C1 segment of cervical spinal cord (tissue), 14 donors: Measurements from ENCODE around the gene TENM3.
A peak's percentile ranks its signal among the peaks of the same experiment; 100 is the strongest.

Experiments used
- DNase-seq, 14 donors: peaks; one replicate each; lab custom pipeline; 2025; lab: John Stamatoyannopoulos, UW

The TENM3 gene

DNA sequence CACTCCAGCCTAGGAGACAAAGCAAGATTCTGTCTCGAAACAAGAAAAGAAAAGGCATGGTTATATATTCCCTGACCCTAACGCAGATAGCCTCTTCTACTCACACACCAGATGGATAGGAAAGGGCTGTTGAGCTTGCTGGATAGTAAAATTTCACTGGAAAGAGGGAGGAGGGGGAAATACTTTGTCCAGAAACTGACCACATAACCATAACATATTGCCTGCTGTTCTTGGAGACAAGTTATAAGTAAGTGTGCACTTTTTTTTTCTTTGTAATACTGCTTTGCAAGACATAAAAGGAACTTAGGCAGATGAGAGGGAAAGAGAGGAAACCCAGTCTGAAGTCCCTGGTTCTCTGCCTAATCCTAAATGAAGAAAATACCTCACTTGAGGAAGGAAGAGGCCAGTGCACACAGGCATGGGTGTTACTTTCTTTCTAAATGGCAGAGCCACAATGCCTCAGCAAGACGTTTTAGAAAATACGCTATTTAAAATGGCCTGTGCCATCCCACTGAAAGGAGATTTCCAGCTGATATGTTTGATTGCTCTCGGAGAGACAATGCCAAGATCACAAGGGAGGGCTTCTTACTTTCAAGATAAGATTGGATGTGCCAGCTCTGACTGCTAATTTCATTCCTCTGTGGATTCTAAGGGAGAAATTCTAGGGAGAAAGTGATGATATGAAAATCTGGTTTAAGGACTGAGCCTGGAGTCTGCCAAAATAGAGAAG lies 533.3 kb downstream of the TENM3 start:
- no peak for DNase-seq

DNA sequence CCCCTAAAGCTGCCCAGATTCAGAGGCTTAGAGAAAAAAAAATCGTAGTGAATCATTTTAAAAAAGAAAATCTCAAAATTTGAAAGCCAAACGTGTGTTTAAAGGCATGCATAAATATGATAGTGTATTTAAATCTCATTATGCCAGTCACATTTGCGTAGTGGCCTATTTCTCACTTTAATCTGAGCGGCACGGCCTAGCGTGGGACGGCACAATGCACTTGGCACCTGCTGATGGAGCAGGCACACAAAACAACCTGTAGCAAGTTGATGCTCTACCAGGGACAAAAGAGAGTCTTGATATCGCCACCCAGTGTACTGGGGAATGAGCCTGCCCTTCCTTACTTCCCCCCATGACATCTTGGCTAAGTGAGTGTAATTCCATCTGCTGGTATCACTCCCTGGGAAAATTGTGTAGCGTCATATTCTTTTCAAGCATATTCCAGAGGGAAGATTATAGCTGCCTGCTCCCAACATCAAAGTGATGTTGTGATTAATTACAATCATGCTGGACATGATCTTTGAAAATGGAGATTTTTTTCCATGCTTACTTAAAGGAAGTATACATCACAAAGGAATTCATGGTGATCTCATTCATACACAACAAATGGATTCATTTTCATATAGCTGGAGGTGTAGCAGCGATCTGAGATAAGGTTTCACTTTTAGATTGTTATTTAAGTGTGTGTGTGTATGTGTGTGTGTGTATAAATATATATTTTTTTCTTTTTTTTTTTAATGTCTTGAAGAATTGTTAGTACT lies 535.2 kb downstream of the TENM3 start:
- DNase-seq = no peak

DNA sequence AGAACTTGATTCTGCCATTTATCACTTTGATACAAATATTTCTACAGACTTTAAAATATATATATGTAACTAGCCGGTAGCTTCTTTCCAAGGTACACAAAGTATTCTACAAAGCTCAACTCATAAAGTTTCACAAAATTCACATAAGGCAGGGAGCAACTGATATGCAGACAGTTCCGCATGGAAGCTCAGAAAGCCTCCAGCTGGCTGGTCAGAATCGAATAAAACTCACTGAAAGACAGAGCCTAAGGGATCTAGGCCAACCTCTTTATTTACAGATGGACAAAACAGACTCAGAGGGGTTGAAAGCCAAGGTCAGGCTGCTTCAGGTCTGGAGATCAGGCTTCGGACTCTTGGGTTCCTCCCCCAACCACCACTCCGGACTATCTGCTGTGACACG lies 543.8 kb downstream of the TENM3 start:
- DNase-seq = no peak

DNA sequence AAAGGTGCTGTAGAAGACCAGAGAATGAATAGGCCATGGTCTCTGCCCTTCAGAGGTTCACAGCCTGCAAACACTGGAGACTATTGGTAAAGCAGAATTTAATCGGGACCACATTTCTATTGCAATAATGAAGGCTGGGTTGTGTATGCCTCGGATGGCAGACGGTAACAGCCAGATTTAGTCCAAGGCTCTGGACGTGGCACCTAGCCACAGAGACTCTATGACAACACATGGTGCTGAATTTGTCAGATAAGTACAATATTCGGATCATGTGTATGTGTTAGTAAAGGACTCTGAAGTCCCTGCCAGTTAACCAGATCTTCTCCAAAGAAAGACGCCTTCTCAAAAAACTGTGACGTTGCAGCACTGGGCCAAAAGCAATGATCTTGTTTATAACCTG lies 545.0 kb downstream of the TENM3 start:
- no peak for DNase-seq

DNA sequence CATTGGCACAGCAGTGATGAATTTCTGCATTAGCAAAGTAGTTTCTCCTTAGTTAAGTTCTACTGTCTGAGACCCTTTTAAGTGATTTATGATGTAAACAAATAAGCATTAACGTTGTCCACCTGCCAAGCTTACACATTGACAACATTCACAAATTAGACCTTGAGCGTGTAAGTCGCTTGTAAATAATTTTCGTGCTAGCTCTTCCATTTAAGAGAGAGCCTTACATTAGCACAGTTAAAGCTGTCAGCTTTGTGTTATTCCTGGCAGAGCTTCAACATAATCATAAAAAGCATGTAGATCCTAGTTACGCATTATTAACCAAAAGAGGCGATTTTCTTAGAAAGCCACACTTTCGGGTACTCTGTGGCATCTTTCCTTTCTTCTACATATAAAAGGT lies 546.3 kb downstream of the TENM3 start:
- no peak for DNase-seq

DNA sequence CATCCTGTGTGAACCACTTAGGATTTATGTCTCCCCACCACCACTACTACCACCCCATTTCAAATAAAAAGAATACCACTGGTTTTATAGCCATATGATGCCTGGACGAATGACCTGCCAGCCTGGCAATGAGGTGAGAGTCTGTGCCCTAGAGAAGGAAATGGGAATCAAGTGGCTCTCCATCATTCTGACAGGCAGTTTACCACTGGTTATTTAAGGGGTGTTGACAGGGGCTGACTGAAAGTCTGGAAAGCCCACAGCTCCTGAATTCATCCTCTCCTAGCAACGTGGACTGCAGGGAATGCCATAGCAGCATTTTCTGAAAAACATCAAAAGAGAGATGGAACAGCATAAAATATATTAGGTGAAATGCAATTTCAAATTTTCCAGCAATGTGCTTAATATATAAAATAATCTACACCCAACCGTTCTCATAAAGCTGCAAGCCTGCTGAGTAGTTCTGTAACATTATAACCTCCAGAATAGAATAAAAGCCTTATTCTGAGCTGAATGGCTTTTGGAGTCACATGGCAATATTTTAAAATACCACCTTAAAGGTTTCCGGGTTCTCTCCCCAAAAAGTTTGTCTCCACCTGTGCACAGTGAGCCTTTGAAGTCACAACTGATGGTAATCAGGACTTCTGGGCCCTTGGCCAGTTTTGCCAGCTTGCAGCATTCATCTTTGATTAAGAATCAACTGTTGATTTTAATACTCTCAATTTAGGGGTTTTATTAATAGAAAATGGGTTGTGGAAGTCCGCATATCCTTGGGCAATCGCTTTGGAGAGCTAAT lies 552.4 kb downstream of the TENM3 start:
- no peak for DNase-seq

DNA sequence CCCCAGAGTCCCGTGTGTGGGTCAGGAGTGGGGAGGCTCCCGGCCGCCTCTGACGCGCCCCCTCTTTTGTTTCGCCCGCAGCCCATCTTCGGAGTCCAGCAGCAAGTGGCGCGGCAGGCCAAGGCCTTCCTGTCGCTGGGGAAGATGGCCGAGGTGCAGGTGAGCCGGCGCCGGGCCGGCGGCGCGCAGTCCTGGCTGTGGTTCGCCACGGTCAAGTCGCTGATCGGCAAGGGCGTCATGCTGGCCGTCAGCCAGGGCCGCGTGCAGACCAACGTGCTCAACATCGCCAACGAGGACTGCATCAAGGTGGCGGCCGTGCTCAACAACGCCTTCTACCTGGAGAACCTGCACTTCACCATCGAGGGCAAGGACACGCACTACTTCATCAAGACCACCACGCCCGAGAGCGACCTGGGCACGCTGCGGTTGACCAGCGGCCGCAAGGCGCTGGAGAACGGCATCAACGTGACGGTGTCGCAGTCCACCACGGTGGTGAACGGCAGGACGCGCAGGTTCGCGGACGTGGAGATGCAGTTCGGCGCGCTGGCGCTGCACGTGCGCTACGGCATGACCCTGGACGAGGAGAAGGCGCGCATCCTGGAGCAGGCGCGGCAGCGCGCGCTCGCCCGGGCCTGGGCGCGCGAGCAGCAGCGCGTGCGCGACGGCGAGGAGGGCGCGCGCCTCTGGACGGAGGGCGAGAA lies 556.5 kb downstream of the TENM3 start:
- no peak for DNase-seq

DNA sequence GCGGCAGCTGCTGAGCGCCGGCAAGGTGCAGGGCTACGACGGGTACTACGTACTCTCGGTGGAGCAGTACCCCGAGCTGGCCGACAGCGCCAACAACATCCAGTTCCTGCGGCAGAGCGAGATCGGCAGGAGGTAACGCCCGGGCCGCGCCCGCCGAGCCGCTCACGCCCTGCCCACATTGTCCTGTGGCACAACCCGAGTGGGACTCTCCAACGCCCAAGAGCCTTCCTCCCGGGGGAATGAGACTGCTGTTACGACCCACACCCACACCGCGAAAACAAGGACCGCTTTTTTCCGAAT lies 557.0 kb downstream of the TENM3 start:
- no peak for DNase-seq

DNA sequence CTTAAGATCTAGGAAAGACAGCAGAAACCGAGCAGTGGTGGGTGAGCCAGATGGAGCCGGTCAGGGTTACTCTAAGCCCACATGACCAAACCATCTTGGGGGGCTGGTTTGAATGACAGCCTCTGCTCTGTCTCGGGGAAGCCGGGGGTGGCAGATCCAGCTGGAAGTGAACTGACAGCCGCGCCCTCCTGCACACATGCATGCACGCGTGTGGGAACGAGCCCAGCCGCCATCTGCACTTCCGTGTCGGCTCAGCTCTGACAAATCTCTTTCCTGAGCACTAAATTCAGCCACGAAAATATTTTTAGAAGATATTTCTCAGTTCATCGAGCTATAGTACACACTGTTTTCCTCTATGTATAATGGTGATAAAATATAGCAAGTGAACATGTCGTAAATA lies 558.4 kb downstream of the TENM3 start:
- DNase-seq = no peak

DNA sequence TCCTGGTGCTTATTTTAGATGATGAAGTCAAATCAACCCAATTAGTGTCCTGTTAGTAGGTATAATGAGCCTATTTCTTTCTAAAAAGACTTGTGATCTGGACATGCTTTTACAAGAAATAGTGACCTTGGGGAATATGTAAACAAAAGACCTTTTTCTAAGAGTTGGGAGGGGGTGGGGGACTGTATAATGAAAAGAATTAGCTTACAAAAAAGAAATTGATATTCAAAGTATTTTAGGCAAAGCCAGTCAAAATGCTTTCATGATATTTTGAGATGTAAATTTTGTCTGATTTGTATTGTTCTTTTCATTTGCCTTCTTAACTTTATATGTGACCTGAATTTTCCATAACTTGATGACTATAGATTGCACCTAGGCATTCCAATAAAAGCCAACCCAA lies 559.4 kb downstream of the TENM3 start:
- no peak for DNase-seq

DNA sequence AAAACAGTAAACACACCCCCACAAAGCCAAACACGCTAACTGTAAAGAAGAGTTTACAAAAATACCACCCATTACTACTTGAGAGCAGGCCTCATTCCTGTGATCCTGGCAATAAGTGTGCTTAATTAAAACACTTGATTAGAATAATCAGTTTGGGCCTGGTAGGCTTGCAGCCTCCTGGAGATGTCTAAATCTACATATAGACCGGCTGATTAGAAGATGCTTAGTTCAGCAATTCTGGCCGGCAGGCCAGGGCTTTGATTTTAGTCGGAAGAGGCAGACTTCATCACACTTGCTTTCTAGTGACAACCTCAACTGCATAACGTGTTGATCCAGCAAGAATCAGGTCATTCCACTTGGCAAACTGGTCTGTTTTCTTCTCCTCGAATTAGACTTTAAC lies 560.0 kb downstream of the TENM3 start:
- DNase-seq = no peak

DNA sequence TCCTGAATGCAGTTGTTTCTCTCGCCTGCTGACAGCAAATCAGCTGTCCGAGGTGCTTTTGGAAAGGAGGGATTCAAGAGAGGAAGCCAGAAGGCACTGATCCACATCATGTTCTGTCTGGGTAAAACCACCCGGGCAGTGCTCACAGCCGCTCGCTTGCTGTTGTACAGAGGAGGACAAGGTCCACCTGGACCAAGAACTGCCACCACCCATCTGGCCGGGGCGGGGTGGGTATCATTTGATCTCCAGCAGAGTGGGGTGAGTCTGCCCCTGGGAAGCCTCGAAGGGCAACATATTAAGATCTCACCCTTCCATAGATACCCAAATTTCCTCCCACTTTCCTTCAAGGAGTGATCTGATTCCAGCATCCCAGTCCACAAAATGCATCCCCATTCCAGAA lies 560.9 kb downstream of the TENM3 start:
- no peak for DNase-seq

DNA sequence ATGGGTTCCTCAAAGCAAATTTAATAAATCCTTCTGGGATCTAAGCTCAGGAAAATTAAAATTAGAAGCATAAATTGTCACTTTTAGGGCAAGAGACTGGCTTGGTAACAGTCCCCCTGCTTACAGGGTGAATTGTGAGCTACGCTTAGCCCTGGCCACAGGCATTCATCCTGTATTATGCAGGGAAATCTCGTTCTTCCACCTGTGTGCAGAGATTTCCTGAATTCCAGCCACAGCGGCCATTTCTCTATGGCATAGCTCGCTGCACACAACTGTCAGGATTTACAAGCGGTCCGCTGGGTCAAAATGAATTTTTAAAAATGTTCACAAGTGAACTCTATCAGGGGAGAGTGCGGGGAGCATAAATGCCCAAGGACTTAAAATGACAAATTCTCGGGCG lies 562.1 kb downstream of the TENM3 start:
- DNase-seq = no peak

DNA sequence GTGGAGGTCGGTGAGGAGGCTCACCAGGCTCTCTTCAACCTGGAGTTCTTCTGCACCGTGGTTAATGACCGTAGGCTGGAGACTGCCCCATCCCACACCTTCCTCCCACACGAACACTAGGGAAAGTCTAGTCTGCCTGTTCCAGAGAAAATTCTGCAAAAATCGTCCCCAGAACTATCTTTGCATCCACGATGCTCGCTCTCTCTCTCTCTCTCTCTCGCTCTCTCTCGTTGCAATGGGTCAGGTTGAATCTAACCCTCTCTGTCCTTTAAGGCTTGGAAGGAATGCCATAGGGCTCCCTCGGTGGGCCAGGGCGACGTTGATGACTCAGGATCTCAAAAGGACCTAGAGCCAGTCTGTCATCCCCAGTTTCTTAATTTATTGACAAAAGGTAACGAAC lies 562.5 kb downstream of the TENM3 start:
- no peak for DNase-seq

DNA sequence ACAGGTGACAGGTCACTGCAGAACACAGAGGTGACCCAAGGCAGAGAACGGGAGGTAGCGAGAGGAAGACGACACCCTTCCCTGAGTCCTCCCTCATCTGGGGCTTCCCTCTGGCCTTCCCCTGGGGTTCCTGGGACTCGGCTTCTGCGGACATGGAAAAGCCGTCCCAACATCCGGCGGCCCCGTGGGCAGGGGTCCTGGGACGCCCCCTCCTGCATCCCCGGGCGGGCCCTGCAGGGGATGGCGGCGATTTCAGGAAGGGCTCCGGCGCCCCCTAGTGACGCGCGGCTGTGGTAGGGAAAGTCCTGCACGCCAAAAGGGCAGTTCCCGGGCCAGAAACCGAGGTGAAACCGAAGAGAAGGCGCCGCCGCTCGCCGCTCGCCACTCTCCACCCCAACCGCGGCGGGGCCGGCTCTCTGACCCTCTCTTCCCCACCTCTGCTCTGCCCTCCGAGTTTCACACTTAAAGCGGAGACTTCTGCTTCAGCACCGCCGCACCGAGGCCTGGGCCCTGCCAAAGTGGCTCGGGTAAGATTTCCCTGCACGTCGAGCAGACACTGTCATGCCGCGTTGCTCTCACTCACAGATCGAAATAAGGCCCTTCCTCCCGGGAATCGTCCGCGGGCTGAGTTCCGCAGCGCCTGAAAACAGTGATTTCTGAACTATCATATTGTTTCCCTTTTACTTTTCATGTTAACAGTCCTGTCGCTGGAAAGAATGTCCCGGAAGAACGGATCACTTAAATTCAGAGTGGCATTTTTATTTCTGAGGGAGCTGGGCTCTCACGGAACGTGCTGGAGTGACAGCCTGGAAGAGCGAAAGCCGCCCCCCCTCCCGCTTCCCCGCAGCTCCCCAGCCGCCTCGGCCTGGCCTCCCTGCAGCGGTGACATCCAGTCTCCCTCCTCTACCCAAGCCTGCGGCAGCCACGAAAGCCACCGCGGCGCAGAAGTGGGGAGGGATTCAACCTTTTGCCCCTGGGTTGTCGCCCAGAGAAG lies 563.4 kb downstream of the TENM3 start:
- peak in 13 of 14 donors; percentile 7 to 78 (median 54) for DNase-seq

DNA sequence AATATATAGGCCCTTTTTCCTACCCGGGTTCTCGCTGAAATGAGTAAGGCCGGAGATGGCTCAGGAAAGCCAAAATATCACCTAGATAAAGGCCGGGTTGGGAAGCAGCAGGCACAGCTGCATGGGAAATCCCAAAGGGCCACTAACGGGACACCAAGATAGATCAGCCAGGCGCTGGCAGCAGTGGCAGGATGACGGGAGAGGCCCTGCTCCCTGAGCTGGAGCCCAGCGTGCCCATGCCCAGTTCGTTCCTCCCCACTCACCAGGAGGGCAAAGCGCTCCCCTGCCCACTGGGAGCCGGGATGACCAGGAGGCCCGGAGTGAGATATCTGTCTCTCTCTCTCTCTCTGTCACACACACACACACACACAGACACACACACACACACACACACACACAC lies 564.1 kb downstream of the TENM3 start:
- DNase-seq = no peak

DNA sequence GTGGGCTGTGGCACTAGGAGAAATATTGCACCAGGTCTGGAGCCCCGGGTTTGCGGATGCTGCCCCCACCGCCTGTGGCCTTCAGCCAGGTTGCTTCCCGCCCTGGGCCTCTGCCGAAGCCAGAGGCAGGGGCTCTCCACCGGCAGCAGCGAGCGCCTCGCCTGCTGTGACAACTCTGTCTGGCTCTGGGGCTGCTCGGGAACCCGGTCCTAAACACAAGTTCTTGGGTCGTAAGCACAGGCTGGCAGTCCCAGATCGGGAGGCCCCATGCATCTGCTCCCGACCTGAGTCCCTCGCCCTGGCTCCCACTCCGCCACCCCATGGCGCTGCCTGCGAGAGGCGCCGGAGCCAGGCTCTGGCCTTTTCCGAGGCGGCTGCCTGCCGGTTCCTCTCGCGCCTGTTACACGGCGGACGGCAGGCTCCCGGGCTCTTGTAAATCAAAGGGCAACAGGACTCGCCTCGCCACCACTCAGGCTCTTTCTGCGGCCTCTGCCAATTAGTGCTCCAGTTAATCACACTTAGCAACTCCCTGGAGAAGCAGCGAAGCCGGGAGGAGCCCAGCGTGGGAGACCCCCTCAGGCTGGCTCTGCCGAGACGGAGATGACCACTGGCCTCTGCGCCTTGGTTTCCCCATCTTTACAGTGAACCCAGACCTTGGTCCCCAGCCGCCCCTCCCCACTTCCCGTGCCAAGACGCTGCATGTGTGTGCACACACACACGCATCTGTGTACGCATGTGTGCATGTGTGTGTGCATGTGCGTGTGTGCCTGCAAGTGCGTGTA lies 564.8 kb downstream of the TENM3 start:
- DNase-seq = no peak

DNA sequence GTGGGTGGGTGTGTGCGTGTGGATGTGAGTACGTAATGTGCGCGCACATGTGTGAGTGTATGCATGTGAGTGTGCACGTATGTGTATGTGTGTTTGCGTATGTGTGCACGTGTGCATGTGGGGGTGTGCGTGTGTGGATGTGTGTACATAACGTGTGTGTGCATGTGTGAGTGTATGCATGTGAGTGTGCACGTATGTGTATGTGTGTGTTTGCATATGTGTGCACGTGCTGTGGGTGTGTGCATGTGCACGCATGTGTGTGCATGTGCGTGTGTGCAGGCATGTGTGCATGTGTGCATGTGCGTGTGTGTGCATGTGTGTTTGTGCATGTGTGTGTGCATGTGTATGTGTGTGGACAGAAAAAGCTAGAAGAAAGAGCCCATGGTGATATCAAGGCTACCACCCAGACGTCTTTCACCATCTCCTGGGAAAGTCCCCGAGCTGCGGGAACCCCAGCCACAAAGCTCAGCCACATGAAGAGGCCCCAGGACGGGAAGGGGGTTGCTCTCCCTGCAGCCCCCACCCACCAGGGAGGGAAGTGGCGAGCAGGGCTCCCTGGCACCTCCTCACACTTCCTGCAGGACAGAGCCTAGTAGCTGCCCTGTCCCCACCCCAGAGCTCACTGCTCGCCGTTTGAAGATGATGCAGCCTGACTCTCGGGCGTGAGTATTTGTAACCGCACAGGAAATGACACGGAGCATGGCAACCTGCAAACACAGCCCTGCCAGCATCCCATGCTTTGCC lies 565.6 kb downstream of the TENM3 start:
- DNase-seq = no peak

DNA sequence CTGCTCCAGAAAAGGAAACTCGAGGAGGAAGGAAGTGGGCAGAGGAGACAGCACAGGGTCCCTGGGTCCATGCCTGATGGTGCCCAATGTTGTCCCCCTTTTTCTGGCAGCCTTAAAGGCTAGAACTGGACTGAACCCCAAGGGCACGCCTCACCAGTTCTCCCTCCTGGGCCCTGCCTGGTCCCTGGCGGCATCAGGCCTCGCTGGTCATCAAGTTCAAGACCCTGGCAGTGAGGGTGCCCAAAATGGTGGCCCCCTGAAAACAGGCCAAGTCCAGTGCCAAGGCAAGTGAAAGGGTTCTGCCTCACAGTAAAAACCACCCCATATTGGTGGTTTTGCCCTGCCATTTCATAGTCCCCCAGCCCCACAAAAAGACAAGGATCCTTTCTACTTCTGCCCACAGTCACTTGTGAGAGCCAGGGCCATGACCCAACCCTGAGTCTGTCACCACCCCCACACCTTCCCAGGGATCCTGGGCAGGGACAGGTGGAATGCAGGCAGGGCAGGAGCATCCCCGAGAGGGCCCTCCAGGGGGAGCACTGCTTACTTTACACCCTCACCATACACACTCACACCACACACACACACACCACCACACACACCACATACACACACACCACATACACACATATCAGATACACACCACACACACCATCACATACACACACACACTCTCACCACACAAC lies 566.4 kb downstream of the TENM3 start:
- no peak for DNase-seq
